T-helper 2 cell (primary cell): Measurements from ENCODE around the gene CDH13.

Experiments
- DNase-seq, 5 experiments: peaks; one replicate each; pipeline versions ENCODE4 v3.0.0 to v3.0.0-alpha.2; 2012 to 2022

Gene CDH13

GRCh38 chr16:83830091-83830768 is 1203.5 kb downstream of the CDH13 start:
- DNase-seq: no peak

GRCh38 chr16:83830769-83831455 is 1204.1 kb downstream of the CDH13 start:
- DNase-seq: no peak

- DNase-seq: no peak
These were observed 1204.8 kb downstream of the CDH13 start for GRCh38 chr16:83831456-83831987.

GRCh38 chr16:83833921-83834320 is 1207.2 kb downstream of the CDH13 start:
- DNase-seq: no peak

DNA sequence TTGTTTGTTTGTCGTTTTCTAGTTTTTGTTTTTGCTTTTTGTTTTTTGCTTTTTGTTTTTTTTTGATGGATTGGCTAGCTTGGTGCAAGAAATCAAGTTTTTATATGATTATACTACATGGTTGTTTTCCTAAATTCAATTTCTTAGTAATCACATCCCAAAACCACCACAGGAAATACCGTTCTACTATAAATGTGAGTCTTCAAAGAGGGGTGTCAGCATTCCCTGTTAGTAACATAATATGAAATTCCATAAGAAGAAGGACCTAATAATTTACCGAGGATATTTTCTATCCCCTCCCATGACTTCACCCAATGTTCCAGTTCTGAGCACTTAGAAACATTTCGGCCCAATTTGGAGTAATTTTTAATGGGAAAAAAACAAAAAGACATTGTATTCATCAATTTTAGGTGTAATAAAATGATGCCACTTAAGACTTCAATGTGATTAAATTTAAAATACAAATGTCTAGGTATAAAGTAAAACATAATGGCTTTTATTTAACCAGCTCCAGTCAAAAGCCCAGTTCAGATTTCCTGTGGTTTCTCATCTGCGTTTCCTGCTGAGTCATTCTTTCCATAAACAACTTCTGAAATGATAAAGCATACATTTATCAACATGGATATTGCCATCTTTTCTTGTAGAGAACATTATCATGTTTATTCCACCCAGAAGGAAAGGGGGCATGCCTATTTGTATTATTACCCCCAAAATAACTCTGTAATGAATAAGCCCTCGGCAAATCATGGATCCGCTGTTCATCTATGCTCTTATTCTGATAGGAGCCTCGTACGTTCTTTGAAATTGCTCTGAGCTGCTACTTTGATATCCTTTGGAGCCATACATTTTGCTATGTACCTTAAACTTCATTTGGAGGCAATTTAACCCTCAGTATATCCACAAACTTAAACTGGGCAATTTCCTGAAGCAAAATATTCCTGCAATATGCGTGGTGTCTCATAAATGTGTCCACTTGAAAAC is 1209.1 kb downstream of the CDH13 start:
- DNase-seq: peak in 1 of 5 experiments; percentile 81

- no peak for DNase-seq
These were observed 1210.8 kb downstream of the CDH13 start for GRCh38 chr16:83837566-83837965.

DNA sequence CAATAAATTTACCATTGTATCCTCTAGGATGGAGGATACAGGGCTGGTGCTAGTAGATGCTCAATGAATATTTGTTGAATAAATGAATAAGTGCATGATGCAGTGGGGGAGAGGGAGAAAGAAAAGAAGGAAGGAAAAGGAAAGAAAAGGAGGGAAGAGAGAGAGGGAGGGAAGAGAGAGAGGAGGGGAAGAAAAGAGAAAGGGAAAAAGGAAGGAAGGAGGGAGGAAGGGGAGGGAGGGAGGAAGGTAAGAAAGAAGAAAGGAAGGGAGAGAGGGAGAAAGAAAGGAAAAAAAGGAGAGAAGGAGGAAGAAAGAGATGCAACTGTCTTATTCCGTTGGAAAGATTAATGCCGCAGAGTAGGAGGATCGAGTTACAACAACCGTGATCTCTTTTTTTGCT is 1211.4 kb downstream of the CDH13 start:
- no peak for DNase-seq

GRCh38 chr16:83839561-83839960 is 1212.8 kb downstream of the CDH13 start:
- no peak for DNase-seq

DNA sequence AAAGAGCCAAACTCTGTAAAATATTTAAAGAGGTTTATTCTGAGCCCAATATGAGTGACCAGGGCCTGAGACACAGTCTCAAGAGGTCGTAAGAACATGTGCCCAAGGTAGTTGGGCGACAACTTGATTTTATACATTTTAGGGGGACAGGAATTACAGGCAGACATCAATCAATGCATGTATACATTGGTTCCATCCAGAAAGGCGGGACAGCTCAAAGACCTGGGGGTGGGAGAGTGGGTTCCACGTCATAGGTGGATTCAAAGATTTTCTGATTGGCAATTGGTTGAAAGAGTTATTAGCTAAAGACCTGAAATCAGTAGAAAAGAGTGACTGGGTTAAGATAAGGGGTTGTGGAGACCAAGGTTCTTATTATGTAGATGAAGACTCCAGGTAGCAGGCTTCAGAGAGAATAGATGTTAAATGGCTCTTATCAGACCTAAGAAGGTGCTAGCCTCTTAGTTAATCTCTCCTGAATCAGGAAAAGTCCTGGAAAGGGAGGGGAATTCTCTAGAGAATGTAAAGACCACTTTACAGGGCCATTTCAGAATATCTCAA is 1213.4 kb downstream of the CDH13 start:
- DNase-seq: no peak

DNA sequence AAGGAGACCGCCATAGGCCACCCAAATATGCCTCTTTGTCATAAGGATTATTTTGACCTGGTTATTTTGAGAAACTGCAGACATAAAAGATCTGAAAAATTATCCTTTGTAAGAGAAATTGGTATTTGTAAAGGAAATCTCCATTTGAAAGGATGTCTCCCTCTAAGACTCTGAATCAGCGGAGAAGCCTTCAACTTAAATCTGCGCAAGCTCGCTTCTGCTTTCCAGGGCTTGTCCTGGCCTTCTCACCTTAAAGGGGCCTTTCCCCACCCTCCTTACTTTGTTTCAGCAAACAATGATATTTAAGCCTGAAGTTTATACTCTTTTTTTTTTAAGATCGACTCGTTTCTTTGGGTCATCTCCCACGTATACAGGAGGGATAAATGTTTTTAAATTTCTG is 1215.5 kb downstream of the CDH13 start:
- DNase-seq: no peak

DNA sequence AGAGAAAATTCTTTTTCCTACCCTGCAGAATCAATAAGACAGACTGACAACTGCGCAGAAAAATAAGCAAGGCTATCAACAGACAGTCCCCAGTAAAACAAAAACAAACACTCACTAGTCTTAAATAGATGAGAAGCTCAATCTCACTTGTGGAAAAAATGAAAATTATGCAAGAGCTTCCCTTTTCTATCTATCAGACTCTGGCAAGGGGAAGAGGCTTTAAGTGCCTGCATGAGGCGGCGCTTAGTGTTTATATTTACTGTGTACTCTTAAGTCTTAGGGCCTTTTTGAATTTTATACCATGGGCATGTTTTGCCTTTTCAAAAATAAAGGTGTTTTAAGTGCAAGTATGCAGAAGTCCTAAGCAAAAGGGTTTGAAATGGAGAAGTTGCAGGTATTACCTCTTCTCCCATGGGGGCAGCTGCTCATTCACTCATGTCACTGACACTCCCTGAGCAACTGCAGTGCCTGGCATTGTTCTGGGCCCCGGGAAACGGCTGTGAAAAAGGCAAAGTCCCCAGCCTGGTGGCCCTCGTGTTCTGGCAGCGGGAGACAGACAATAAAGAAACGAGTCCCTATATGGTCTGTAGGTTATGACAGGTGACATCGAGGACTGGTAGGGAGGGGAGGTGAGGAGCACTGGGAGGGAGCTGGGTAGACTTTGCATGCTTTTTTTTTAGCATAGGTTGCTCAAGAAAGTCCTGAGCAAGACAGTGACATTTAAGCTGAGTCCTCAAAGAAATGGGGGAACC is 1216.2 kb downstream of the CDH13 start:
- DNase-seq: no peak

DNA sequence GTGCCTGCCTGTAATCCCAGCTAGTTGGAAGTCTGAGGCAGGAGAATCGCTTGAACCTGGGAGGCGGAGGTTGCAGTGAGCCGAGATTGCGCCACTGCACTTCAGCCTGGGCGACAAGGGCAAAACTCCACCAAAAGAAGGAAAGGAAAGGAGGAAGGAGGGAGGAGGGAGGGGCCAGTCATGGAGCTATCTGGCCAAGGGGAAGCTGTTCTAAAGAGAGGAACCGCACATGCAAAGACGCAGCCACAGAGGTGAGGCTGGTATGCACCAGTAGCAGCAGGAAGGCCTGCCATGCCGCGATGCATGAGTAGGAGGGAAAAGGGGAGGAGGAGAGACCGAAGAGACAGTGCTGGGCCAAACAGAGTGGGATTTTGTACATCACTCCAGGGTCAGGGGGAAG is 1216.9 kb downstream of the CDH13 start:
- DNase-seq: no peak

- DNase-seq: no peak
These were observed 1218.5 kb downstream of the CDH13 start for GRCh38 chr16:83845263-83845662.

DNA sequence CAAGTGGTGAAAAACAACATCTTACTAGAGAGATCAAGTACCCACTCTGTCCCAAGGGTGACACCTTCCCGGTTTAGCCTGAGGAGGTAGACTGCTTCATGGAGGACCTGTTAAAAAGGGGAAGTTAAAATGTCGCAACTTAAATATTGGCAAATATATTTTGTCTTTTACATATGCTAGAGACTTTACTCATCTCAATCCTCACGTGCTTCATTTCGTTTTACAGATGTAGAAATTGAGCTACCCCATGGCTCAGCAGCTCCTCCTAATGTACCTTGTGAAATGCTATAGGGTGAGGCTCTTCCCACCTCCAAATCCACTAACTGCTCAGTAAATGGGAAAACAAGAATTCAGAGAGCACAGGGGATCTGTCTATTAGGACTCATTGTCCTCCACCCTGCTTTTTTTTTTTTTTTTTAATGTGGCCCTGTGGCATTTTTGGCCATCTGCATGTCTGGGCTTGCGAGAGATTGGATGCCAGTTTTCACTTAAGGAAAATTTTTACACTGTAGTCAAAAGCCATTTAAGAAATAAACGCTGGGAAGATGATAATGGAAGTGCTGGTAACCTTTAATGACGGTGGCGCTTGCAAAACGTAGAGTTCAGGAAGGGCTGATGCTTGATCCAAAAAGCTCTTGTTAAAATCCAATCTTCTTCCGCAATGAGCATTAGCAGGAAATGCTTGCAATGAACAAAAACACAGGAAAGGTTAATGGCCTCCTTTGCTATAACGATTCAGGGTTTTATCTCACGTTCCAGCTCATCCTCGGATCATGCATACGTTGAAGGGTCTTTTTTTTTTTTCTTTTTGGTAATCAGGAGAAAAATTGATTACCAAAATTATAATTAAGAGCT is 1220.8 kb downstream of the CDH13 start:
- no peak for DNase-seq

DNA sequence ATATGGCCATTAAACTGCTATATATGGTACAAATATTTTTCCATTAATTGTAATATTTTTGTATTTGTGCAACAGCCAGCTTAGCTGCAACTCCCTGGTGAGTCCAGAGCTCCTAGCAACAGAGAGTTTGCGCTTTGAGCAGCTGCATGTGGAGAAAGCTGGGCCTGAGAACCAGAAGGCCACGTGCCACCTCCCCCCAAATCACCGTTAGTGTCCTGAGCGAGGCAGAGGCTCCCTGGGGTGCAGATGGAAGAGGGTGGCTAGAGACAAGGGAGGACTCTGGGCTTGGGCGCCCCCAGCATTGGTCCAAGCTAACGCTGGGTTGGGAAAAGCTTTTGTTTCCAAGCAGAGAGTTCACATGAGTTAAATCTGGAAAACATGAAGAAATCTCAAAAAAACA is 1222.7 kb downstream of the CDH13 start:
- DNase-seq: no peak
